Dermis microvascular lymphatic vessel endothelial cell (primary cell): ENCODE measurements around the gene IL4R. TPM values are rescaled to one million over a fixed set of nuclear protein-coding genes. Genes with fewer than 3 reads are reported as not detected.
"Not testable (repeated sequence)": the region's sequence is repeated elsewhere in the genome, so short reads cannot be mapped to it uniquely, and the experiment has no call there.

Experiments used
- DNase-seq, 2 donors: peaks; one replicate each; pipeline versions ENCODE4 v3.0.0 to v3.0.0-alpha.2; 2010; ENCODE audit warnings: low read depth in 2 of 2
- total RNA-seq: library from RNA; depleted of rRNA; stranded (reverse); fragments of >200 nt; gene quantifications from 2 replicates; pipeline ENCODE4 v1.2.1, GENCODE V29; 2014

Gene IL4R
- 13.5 and 14.5 TPM in 2 replicates for total RNA-seq

DNA sequence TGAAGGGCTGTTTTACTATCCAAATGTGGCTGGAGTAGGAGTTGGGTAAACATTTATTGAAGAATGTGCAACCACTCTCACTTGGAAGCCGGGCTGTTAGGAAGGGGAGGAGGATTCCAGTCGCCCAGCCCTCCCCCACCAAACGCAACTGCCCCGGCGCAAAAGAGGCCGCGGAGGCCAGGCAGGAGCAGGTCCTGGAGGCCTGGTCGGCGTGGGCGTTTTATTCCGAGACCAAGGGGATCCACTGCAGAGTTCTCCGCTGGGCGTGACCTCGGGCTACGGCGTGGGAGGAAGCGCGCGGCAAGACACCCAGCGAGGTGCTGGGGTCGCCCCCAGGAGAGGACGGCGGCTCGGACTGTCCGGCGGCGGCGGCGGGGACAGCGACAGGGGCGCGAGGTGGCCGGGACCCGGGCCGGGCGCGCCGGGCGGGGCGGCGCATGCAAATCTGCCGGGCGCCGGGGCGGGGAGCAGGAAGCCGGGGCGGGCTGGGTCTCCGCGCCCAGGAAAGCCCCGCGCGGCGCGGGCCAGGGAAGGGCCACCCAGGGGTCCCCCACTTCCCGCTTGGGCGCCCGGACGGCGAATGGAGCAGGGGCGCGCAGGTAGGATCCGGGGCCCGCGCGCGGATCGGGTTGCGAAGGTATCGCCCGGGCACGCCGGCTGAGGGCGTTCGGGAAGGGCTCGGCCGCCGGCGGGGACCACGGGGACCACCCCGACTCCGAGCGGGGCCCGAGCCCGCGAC lies at the start of gene IL4R:
Gene IL4R (plus strand): TSS at position 553 of the 739 bp plus-strand sequence. CDS start 26,230 bp downstream, outside the sequence.
- peak; percentile 31 to 71 for DNase-seq

DNA sequence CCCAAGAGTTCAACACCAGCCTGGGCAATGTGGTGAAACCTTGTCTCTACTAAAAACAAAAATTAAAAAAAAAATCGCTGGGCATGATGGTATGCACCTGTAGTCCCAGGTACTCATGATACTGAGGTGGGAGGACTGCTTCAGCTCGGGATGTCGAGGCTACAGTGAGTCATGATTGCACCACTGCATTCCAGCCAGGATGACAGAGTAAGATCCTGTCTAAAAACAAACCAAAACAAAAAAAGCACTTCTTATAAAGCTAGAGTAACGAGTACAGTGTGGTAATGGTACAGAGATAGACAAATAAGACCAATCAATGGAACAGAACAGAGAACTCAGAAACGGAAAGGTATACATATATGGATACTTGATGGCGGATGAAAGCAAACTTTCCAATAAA lies 49.6 kb upstream of the IL4R start:
- peak in 1 of 2 donors; percentile 73 for DNase-seq

- no peak for DNase-seq
These were observed 47.8 kb upstream of the IL4R start for GRCh38 chr16:27265982-27266381.

DNA sequence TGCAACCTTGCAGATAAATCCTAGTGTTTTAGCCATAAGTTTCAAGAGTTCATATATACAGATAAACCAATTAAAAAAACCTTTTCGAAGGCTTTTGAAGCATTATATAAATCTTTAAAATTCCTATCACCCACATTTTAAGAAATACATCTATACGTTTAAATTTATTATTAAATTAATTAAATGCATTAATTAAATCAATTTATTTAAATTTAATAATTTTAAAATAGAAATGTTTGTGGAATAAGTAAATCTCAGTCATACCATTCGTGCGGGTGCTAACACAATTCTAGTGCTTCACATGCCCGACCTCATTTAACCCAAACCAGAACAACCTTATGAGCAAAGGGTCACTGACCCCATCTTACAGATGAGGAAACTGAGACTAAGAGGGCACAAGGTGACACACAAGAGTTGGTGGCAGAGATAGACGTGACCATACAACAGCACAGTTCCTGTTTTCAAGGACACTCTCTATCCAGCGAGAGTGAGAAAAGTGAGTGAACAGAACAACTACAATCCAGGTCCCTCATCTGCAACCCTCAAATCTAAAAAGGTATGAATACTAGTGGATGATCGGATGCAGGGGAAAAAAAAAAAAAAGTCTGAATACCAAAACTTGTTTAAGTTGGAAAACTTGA lies 46.6 kb upstream of the IL4R start:
- no peak for DNase-seq

- peak; percentile 92 to 95 for DNase-seq
These were observed 45.1 kb upstream of the IL4R start, which contains the start of gene NSMCE1 for GRCh38 chr16:27268376-27269299. Gene NSMCE1, minus strand, starts transcription at chr16:27268772. Its CDS starts 11,202 bp downstream, at chr16:27257570.

DNA sequence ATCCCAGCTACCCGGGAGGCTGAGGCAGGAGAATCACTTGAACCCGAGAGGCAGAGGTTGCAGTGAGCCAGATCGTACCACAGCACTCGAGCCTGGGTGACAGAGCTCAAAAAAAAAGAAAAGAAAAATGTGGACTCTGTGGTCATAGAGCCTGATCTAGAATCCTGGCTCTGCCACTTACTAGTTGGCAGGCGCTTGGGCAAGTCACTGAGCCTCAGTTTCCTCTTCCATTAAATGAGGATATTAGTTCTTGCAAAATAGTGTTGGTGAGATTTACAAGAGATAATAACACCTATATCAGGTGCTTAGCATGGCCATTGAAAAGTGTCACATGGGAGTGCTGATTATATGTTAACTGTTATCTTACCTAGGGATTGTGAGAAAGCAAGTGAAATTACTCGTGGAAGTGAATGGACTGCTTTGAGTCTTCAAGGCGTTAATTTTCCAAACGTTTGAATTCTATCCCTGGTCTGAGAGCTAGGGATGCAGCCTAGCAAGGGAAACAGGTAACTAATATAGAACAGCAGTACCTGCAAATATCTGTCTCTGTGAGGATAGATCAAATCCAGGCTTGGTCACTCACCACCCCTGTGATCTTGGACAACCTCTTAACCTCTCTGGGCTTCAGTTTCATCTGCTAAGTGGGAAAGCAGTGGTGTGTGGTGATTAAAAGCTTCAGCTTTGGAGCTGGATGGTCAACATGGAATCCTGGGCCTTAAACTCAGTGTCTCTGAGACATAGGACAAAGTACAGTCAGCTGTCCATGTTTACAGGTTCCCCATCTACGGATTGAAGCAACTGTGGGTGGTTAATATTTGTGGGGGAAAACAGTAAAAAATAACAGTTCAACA lies 44.2 kb upstream of the IL4R start:
- no peak for DNase-seq

DNA sequence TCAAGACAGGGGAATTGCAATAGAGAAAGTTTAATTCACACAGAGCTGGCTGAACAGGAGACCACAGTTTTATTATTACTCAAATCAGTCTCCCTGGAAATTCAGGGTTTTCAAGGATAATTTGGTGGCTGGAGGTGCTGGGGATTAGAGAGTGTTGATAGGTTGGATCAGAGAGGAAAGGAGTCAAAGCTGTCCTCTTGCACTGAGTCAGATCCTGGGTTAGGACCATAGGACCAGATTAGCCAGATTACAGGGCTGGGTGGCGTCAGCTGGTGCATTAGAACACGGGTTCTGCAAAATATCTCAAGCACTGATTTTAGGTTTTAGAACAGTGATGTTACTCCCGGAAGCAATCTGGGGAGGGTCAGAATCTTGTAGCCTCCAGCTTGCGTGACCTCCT lies 43.4 kb upstream of the IL4R start:
- no peak for DNase-seq

GRCh38 chr16:27272076-27272475 lies 41.7 kb upstream of the IL4R start:
- no peak for DNase-seq

DNA sequence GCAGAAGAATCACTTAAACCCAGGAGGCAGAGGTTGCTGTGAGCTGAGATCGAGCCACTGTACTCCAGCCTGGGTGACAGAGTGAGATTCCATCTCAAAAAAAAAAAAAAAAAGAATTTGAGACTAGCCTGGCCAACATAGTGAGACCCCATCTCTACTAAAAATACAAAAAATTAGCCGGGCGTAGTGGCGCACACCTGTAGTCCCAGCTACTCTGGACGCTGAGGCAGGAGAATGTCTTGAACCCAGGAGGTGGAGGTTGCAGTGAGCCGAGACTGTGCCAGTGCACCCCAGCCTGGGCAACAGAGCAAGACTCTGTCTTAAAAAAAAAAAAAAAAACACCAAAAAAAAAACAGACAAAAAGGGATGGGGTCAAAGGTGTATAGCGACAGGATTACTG lies 41.1 kb upstream of the IL4R start:
- DNase-seq, result not testable (repeated sequence)

DNA sequence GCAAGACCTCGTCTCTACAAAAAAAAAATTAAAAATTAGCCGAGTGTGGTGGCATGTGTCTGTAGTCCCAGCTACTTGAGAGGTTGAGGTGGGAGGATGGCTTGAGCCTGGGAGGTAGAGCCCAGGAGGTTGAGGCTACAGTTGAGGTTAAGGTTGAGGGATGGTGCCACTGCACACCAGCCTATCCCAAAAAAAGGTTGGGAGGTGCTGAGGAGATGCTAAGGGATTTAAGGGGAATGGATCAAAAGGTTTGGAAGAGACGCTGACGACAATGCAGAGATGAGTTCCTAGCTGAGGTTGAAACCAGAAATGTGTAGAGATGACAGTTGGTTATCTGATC lies 40.5 kb upstream of the IL4R start:
- no peak for DNase-seq

DNA sequence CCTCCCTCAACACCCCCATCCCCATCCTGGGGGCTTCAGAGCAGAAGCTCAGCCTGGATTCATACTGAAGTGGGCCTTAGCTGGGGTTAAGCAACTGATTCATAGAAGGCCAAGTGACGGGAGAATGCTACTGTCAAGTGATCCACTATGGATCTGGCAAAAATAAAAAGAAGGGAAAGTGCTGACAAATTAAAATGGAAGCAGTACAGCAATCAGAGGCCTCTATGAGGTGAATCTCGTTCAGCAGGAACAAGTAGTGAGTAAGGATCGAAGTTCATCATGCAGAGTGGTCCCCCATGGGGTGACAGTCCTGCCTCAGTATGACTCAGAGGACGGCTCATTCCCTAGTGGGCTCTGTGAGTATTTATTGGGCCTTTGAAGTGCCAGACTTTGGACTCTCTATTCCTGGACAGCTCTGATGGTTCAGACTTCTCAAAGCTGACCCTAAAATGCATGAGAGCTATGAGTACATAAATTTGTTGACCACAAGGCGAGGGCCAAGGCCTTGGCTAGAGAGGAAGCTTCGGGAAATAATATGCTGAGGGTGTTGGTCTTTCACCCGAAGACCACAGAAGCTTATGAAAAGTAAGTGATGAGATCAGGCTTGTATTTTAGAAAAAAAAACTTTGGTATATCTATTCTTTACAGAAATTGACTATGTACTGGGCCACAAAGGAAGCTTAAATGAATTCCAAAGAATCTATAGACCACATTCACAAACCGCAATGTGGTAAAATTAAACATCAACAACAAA lies 39.9 kb upstream of the IL4R start:
- DNase-seq, result no peak

DNA sequence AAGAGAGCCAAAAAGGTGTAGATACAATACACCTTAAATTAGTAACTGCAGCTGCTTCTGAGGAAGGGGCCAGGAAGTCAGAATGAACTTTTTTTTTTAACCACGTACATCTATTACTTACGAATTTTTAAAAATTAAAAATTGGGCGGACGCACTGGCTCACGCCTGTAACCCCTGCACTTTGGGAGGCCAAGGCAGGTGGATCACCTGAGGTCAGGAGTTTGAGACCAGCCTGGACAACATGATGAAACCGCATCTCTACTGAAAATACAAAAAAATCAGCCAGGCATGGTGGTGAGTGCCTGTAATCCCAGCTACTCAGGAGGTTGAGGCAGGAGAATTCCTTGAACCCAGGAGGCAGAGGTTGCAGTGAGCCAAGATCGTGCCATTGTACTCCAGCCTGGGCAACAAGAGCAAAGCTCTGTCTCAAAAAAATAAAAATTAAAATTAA lies 39.3 kb upstream of the IL4R start:
- not testable (repeated sequence) for DNase-seq

DNA sequence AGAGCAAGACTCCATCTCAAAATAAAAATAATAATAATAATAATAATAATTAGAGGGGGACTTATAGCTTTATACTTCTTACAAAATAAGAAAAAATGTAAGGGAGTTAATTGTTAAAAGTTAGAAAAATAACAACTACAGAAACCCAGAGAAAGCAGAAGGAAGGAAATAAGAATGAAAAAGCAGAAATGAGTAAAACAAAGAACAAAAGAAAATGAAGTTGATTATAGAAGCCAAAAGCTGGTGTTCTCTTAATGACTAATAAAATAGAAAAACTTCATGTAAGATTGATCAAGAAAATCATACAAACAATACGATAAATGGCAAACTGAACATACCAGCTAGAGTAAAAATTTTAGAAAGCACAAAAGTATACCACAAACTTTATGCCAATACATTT lies 38.4 kb upstream of the IL4R start:
- no peak for DNase-seq

GRCh38 chr16:27281243-27281642 lies 32.5 kb upstream of the IL4R start:
- DNase-seq, result no peak

DNA sequence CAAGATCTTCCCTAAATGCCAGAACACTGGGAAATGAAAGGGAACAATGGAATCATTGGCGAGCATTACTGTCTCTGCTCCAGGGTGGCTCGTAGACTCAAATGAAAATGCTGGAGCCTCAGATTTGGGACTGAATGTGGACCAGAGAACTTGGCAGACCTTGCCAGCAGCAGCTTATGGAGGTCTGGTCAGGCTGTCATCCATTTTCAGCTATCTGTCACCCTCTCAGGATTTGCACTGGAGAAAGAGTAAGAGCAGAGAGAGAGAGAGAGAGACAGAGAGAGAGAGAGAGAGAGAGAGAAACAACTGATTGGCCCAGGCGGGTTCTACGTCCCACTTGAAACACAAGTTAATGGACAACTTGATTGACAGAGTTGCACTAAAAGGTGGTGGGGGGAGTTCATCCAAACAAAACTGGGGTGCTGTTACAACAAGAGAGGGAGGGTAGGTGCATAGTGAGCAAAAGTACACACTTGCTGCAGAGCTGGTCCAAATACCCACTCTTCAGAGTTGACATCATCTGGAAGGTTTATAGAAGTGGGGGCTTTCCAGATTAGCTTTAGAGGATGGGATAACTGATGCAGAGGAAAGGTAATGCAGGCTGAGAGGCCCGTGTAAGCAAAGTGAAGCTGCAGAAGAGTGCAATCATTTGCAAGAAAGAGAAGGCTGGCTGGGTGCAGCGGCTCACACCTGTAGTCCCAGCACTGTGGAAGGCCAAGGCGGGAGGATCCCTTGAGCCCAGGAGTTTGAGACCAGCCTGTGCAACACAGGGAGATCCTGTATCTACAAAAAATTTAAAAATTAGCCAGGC lies 28.7 kb upstream of the IL4R start:
- no peak for DNase-seq

DNA sequence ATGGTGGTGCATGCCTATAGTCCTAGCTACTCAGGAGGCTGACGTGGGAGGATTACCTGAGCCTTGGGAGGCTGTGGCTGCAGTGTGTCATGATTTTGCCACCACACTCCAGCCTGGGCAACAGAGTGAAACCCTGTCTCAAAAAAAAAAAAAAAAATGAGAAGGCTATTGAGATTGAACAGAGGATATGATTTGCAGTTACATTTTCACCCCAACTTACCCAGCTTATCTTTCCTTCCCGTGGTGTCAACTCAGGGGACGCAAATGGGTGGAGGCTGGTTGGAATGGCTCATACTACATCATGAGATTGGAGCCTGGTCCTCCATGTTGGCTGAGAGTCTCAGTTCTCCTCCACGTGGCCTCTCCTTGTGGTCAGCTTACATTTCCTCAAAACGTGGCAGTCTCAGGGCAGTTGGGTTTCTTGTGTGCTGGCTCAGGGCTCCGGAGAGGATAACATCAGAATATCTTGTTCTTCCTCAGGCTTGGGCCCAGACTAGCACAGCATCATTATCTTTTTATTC lies 28.0 kb upstream of the IL4R start:
- DNase-seq, result no peak

DNA sequence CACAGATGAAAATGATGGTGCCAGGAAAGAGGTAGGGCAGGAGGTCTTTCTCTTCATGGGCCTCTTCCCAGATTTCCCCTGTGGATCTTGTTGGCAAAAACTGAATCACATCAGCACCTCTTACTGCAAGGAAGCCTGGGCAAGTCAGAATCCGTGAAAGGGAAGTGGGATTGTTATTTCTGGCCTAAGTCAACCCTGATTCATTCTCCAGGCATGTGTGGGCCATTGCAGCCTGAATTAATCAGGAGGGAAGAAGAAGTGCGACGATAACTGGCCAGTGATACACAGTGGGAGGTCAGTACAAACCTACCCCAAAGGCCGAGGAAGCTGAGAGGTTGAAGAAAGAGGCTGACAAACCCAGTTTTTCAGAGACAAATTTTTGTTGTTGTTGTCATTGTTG lies 27.3 kb upstream of the IL4R start:
- peak; percentile 79 to 98 for DNase-seq

- DNase-seq, result no peak
These were observed 26.5 kb upstream of the IL4R start for GRCh38 chr16:27287051-27287811.
